HG02840 (cell line): ENCODE results near the gene INSYN2A.

ENCODE experiments used
- ATAC-seq: cut with Tn5 transposase; IDR thresholded peaks from one replicate; pipeline ENCODE4 v1.9.1; 2021; ENCODE audit warnings: mild to moderate bottlenecking, moderate library complexity, moderate number of reproducible peaks; ENCODE audit not compliant: unreplicated experiment, low FRiP score

Gene INSYN2A

GRCh38 chr10:127195571-127196281 lies 665 bp downstream of the INSYN2A start:
- no peak for ATAC-seq

DNA sequence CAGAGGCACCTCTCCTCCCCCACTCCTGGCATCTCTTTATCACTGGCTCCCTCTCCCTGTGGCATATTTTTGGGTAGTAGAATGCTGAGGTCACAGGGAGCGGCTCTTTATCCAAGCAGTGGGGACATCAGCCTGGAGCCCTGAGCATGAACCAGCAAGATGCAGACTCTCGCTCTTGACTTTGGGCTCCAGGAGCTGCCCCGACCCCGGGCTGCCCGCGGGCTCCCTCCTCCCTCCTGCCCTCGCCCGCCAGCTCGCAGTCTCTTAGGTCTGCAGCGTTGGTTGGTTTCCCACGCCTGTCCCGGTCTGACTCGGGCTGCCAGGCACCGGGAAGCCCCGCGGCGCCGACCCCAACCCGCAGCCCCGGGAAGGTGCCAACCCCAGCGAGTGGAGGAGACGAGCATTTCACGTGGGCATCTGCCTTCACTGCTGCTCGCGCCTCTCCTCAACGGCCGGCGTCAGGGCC lies 1.3 kb downstream of the INSYN2A start:
- ATAC-seq: no peak

GRCh38 chr10:127194599-127194998 lies 1.8 kb downstream of the INSYN2A start:
- ATAC-seq: no peak

DNA sequence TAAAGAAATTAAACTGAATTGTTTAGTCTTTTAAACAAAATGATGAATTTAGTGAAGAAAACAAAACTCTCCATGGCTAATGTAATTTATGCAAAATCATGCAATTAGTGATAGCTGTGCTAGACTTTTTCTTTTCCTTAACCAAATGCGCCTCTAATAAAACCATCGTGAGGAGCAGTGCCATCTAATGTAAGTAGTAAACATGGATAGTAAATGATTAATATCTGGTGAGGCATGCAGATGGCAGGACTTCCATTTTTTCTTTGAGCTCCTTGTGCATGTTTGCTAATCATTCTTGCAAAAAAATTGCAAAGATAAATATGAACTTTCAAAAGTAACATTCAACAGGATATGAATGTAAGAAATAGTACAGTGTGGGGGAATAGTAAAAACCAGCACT lies 2.3 kb downstream of the INSYN2A start:
- no peak for ATAC-seq

DNA sequence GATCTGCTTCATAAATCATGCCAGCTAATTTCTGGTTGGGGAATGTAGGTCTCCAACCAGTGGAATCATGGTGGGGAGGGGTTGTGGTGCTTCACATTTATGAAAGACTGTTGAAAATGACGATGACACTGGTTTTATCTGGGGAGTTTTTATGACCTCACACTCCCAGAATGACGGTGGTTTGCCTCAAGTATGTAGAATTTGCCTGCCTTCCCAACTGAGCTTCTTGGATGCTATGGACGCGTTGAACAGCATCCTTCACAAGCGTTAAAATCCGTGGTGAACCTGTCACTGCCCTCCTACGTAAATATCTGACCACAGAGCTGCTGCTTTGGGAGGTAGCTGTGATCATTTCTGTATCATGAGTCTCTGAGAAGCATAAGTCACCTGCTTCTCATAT lies 3.3 kb downstream of the INSYN2A start:
- ATAC-seq: no peak

DNA sequence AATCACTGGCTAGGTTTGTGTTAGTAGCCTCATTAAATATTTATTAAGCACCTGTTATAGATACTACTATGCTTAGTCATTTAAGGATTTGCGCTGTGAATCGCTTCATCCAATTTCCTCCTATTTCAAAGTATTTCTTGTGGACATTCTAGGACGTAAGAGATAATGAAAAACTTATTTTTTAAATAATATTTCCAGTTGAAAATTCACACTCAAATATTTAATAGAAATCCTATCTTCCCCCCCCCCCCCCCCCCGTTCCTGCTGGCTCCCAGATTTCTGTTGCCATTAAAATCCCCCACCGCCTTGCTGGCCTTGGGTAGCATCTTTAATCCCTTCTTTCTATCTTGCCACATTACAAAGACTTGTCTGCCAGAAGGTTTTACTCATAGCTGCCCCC lies 6.0 kb downstream of the INSYN2A start:
- ATAC-seq: no peak

DNA sequence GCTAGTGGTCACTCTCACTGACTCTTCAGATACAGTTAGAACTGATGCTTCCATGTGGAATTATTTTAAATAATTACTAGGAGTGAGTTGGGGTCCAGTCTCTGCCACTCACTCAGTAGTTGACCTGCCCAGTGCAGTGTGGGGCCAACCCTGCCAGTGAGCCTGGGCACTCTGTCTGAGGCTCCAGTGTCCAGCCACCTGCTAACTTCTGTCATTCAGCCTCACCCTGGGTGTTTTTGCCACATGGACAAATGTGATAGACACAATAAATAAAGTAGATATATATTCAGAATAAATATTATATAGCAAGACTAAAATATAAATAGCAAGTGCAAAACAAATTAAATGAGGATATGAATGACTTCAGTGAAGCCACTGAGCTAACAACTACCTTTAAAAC lies 7.2 kb downstream of the INSYN2A start:
- no peak for ATAC-seq

DNA sequence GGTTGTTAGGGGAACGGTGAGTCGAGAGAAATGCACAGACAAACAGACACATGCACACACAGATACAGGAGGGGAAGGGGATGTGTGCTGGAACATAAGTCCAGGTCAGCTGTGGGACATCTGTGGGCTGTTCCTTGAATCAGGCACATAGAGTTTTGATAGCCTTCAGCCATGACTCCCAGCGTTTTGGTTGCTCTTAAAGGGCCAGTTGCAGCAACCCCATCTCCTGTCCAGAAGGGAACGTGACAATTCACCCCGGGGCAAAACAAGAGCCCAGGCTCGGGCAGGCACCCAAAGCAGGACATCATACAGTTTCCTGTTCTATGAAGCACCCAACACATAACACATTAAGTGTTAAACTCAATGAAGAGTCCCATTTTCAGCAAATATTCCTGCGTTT lies 9.6 kb downstream of the INSYN2A start:
- ATAC-seq: no peak

DNA sequence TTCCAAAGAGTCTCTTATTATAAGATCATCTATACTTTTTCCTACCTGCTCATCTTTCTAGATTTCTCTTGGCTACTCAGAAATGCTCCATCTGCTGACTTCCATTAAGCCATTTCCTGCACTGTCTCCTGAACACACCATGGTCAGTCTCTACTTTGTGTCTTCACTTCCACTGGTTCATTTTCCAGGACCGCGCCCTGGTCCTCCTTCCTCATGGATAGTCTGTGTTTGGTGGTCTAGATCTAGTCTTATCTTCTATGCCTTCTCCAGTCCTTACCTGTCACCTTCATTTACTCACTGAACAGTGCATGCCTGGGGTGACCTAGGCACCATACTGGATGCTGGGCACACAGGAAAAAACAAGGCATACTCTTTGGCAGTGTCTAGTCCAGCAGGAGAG lies 11.8 kb downstream of the INSYN2A start:
- ATAC-seq: no peak

DNA sequence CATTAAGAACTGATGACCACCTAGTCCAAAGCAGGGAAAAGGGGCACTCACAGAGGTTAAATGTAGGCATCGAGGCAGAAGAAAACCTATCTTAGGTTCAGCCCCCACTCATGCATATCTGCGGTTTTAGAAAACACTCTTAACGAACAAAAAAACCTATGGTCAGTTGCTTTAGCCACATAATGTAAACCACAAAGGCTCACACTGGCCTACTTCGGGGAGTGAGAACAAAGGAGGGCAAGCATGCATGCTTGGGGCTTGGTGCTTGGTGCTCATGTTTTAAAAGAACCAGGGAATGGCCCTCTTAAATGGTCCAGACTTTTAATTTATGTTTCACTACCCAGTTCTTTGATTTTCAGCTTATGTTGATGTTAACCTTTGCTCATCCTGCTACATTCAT lies 14.2 kb downstream of the INSYN2A start:
- no peak for ATAC-seq

- no peak for ATAC-seq
Observed at GRCh38 chr10:127179612-127180250, 16.7 kb downstream of the INSYN2A start.

GRCh38 chr10:127176649-127177048 lies 19.7 kb downstream of the INSYN2A start:
- no peak for ATAC-seq

GRCh38 chr10:127175357-127176110 lies 20.9 kb downstream of the INSYN2A start:
- no peak for ATAC-seq

GRCh38 chr10:127174866-127175265 lies 21.5 kb downstream of the INSYN2A start:
- no peak for ATAC-seq

DNA sequence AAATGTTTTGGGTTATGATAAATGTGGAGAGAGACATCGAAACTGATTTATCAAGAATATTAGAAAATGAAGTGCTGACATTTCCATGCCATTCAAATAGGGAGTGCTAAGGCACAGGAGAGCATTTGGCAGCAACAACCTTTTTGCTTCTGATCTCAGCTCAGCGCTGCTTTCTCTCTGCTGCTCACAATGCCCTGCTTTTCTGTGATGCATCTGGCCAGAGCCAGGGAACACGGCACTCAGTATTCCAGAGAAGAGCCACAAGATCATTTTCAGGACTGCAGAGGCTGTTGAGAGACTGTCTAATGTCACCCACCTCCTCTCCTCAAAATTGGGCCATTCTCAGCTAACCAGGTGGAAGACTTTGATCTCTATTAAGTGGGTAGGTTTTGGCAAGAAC lies 28.1 kb downstream of the INSYN2A start:
- no peak for ATAC-seq

DNA sequence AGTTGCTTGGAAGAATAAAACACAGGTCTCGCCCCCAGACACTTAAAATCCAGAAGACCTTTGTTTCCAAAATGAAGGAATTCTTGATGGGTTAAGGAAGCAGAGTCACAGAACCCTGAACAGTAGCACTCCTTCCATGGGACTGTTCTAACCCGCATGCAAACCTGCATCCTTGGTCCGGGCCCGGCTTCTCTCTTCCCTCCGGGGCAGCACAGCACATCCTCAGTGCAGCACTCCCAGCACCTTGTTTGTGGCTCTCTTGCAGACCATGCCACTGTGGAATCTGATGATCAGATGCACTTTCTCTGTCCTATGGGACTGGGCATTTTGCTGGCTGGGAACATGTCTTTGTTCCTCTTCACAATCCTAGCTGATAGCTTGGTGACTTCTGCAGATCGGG lies 33.5 kb downstream of the INSYN2A start:
- no peak for ATAC-seq

DNA sequence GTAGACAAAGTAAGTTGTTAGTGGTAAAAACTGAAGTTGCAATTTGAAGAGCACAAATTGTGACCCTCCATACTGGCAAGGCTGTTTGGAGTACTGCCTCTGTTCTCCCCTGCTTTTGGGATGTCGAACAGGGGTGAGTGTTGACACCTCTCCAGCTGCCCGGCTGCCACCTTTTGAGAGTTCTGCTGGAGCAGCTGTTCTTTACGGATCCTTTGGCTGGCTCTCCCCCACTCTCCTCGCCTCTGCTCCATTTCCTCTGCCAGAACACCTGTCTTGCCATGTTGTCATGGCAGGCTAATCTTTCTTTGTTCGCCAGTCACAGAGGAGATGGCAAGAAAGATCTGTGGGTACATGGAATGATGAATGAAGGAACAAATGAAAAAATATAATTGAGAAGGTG lies 34.9 kb downstream of the INSYN2A start:
- no peak for ATAC-seq

GRCh38 chr10:127159648-127160245 lies 36.6 kb downstream of the INSYN2A start:
- ATAC-seq: no peak

- ATAC-seq: no peak
Observed at GRCh38 chr10:127158662-127159061, 37.7 kb downstream of the INSYN2A start.

DNA sequence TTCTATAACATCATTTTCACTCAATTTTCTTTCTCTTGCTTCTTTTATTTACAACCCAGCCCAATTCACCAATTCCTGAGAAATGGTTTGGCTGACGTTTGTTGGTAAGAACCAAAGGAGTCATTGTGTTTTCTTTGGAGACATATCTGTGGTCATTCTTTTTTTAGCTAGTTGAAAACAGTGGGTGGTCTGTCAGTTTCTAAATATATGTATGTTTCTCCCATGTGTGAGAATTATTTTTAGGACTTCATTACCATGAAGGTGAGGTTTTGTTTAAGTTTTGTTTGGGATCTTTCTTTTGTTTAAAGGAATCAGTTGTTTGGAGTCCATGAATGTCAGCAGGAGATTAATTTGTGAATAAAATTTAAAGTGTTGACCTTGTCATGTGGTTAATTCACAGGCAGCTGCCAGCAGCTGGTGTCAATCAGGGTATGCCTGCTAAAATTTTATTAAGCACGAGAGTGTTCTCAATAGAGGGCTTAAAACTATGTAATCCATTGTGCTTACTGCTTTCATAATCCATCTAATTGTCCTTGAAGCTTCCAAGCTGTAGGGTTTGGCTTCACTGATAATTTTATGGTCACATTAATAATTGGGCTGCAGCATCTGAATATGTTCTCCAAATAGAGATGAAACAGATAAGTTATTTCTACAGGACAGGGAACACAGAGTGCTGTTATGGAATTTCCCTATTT lies 38.7 kb downstream of the INSYN2A start:
- ATAC-seq: no peak

DNA sequence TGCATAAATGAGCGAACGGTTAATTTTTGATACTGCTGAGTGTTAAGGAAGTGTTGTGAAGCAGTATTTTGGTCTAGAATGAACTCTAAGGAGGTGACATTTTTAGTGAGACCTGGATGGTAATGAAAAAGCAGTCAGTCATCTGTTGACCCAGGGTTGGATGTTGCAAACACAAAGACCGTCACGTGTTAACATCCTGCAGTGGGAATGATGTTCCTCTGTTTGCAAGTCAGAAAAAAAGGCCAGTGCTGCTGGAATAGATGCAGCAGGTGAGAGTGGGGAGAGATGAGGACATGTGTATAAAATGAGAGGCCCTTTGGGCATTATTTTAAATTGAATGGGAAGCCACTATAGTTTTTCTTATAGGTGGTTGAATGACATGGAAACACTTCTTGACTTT lies 39.3 kb downstream of the INSYN2A start:
- no peak for ATAC-seq
